ENCODE results near the gene PPP2R1B. TPM values are rescaled to one million over a fixed set of nuclear protein-coding genes. Genes with fewer than 3 reads are reported as not detected.

The PPP2R1B gene
- total RNA-seq: 36.2 and 37.9 TPM in 2 replicates

GRCh38 chr11:111765984-111766833 lies at the start of gene PPP2R1B:
Gene PPP2R1B, minus strand, starts transcription at chr11:111766389. Its CDS starts 28 bp downstream, at chr11:111766361.
- ATAC-seq (ENCODE audit: low read depth) (peak; percentile 97), DNase-seq (peak; percentile 70)
- peaks cover 32% of the 10 kb centered on the region for H3K36me3 Mint-ChIP-seq (ENCODE audit: low read depth)
- ChIA-PET POLR2A (interaction anchor here (0.6 to 2.6 kb wide), 6 partner anchors 10 to 163 kb away, joined by 3 to 29 read pairs (median 5); partner anchors contain the start of gene ALG9), CTCF (interaction anchor here (0.7 to 4.6 kb wide), 7 partner anchors 10 to 483 kb away, joined by 3 to 47 read pairs (median 3); partner anchors contain the start of gene ALG9)
- intact Hi-C loops (cut with micrococcal nuclease): loop anchor here (1.0 to 5.0 kb wide), 4 partner anchors 10 to 164 kb away; partner anchors contain the start of genes ALG9 and SIK2
- no peaks in the 10 kb centered on the region for H3K9me3 Mint-ChIP-seq
- peak within 1 kb of the TSS; percentile 93 for H3K27ac Mint-ChIP-seq
- peaks cover 25% of the 10 kb centered on the region for H3K4me1 Mint-ChIP-seq
- no peak for TF ChIP-seq CTCF (IDR thresholded peaks at IDR 0.05)
- no peaks in the 10 kb centered on the region for H3K27me3 Mint-ChIP-seq
- peak within 1 kb of the TSS; percentile 100 for H3K4me3 Mint-ChIP-seq

GRCh38 chr11:111815489-111815888 lies 49.3 kb upstream of the PPP2R1B start:
- CTCF ChIA-PET: no interaction called here
- no peak for ATAC-seq (ENCODE audit: low read depth)
- Mint-ChIP-seq H3K36me3 (ENCODE audit: low read depth) (peaks cover 32% of the 10 kb centered on the region), H3K9me3 (no peaks in the 10 kb centered on the region), H3K4me3 (no peak overlapping the region), H3K4me1 (no peaks in the 10 kb centered on the region), H3K27ac (no peak overlapping the region), H3K27me3 (no peaks in the 10 kb centered on the region)
- POLR2A ChIA-PET: no interaction called here
- no peak for DNase-seq
- no peak for TF ChIP-seq CTCF (IDR thresholded peaks at IDR 0.05)
- intact Hi-C loops (cut with micrococcal nuclease): no loop called here

GRCh38 chr11:111814557-111815320 lies 48.5 kb upstream of the PPP2R1B start:
- Mint-ChIP-seq H3K4me3 (no peak overlapping the region), H3K27me3 (no peaks in the 10 kb centered on the region), H3K36me3 (ENCODE audit: low read depth) (peaks cover 30% of the 10 kb centered on the region), H3K9me3 (no peaks in the 10 kb centered on the region), H3K4me1 (no peaks in the 10 kb centered on the region), H3K27ac (no peak overlapping the region)
- TF ChIP-seq CTCF (IDR thresholded peaks at IDR 0.05): no peak
- intact Hi-C loops (cut with micrococcal nuclease): no loop called here
- CTCF ChIA-PET: no interaction called here
- DNase-seq (no peak), ATAC-seq (ENCODE audit: low read depth) (no peak)
- POLR2A ChIA-PET: interaction anchor here (0.6 kb wide), 1 partner anchor 11 kb away, joined by 3 read pairs; no protein-coding TSS in a partner anchor

GRCh38 chr11:111814106-111814505 lies 47.9 kb upstream of the PPP2R1B start:
- no peaks in the 10 kb centered on the region for H3K27me3 Mint-ChIP-seq
- ATAC-seq (ENCODE audit: low read depth): no peak

More at GRCh38 chr11:111814106-111814505, 47.9 kb upstream of the PPP2R1B start:
- no peaks in the 10 kb centered on the region for H3K9me3 Mint-ChIP-seq
- ChIA-PET CTCF (no interaction called here), POLR2A (no interaction called here)
- H3K4me1 Mint-ChIP-seq: no peaks in the 10 kb centered on the region
- H3K36me3 Mint-ChIP-seq (ENCODE audit: low read depth): peaks cover 32% of the 10 kb centered on the region
- no peak overlapping the region for H3K4me3 Mint-ChIP-seq
- no peak for TF ChIP-seq CTCF (IDR thresholded peaks at IDR 0.05)
- H3K27ac Mint-ChIP-seq: no peak overlapping the region
- no peak for DNase-seq
- intact Hi-C loops (cut with micrococcal nuclease): no loop called here

Measured in activated B cell treated with CpG ODN at 0.5 μM for 24 hours (primary cell).